ENCODE measurements around the gene OR8D2. TPM values are rescaled to one million over a fixed set of nuclear protein-coding genes. Genes with fewer than 3 reads are reported as not detected.

Gene OR8D2
- polyA plus RNA-seq, 1 experiment, result not detected

- CTCF ChIA-PET, result no interaction called here
- no peak for DNase-seq (ENCODE audit: low read depth)
- TF ChIP-seq CTCF (IDR thresholded peaks at IDR 0.05; ENCODE audit: insufficient read depth, low read depth, low read length), result no peak
- no peaks in the 10 kb centered on the region for H3K27me3 ChIP-seq (ENCODE audit: control insufficient read depth, insufficient read depth, low read length)
- H3K36me3 ChIP-seq (ENCODE audit: control insufficient read depth, insufficient read depth, low read length), result no peaks in the 10 kb centered on the region
- H3K4me3 ChIP-seq (ENCODE audit: low read depth, low read length), result no peak overlapping the region
- POLR2A ChIA-PET, result no interaction called here
Observed at GRCh38 chr11:124310721-124311120, 9.3 kb downstream of the OR8D2 start.

- CTCF ChIA-PET, result no interaction called here
- Histone ChIP-seq H3K36me3 (ENCODE audit: control insufficient read depth, insufficient read depth, low read length) (no peaks in the 10 kb centered on the region), H3K27me3 (ENCODE audit: control insufficient read depth, insufficient read depth, low read length) (no peaks in the 10 kb centered on the region), H3K4me3 (ENCODE audit: low read depth, low read length) (no peak overlapping the region)
- POLR2A ChIA-PET, result no interaction called here
- DNase-seq (ENCODE audit: low read depth), result no peak
- TF ChIP-seq CTCF (IDR thresholded peaks at IDR 0.05; ENCODE audit: insufficient read depth, low read depth, low read length), result no peak
Observed at GRCh38 chr11:124307093-124307492, 12.9 kb downstream of the OR8D2 start.

- Histone ChIP-seq H3K36me3 (ENCODE audit: control insufficient read depth, insufficient read depth, low read length) (no peaks in the 10 kb centered on the region), H3K27me3 (ENCODE audit: control insufficient read depth, insufficient read depth, low read length) (no peaks in the 10 kb centered on the region), H3K4me3 (ENCODE audit: low read depth, low read length) (no peak overlapping the region)
- no peak for DNase-seq (ENCODE audit: low read depth)
- CTCF ChIA-PET, result no interaction called here
- TF ChIP-seq CTCF (IDR thresholded peaks at IDR 0.05; ENCODE audit: insufficient read depth, low read depth, low read length), result no peak
- POLR2A ChIA-PET, result interaction anchor here (0.6 kb wide), 1 partner anchor 1171 kb away, joined by 4 read pairs; no protein-coding TSS in a partner anchor
Observed at GRCh38 chr11:124302347-124303125, 17.5 kb downstream of the OR8D2 start.

GRCh38 chr11:124301548-124301947, 18.4 kb downstream of the OR8D2 start:
- no peaks in the 10 kb centered on the region for H3K36me3 ChIP-seq (ENCODE audit: control insufficient read depth, insufficient read depth, low read length)
- H3K4me3 ChIP-seq (ENCODE audit: low read depth, low read length), result no peak overlapping the region
- no peaks in the 10 kb centered on the region for H3K27me3 ChIP-seq (ENCODE audit: control insufficient read depth, insufficient read depth, low read length)
- no peak for DNase-seq (ENCODE audit: low read depth)
- TF ChIP-seq CTCF (IDR thresholded peaks at IDR 0.05; ENCODE audit: insufficient read depth, low read depth, low read length), result no peak
- POLR2A ChIA-PET, result interaction anchor here (0.6 kb wide), 1 partner anchor 1172 kb away, joined by 4 read pairs; no protein-coding TSS in a partner anchor
- CTCF ChIA-PET, result no interaction called here

- DNase-seq (ENCODE audit: low read depth), result no peak
- no peak overlapping the region for H3K4me3 ChIP-seq (ENCODE audit: low read depth, low read length)
Observed at GRCh38 chr11:124297921-124298320, 22.1 kb downstream of the OR8D2 start.

More at GRCh38 chr11:124297921-124298320, 22.1 kb downstream of the OR8D2 start:
- no peaks in the 10 kb centered on the region for H3K36me3 ChIP-seq (ENCODE audit: control insufficient read depth, insufficient read depth, low read length)
- CTCF ChIA-PET, result no interaction called here
- no peaks in the 10 kb centered on the region for H3K27me3 ChIP-seq (ENCODE audit: control insufficient read depth, insufficient read depth, low read length)
- TF ChIP-seq CTCF (IDR thresholded peaks at IDR 0.05; ENCODE audit: insufficient read depth, low read depth, low read length), result no peak
- POLR2A ChIA-PET, result no interaction called here

Measured in BJ (cell line).